CD4-positive, alpha-beta T cell (primary cell): ENCODE data around the gene STOML2. TPM values are rescaled to one million over a fixed set of nuclear protein-coding genes. Genes with fewer than 3 reads are reported as not detected.

Source experiments
- ATAC-seq: fragments of 200-7000 bp; cut with Tn5 transposase; one replicate; pipeline ENCODE4 v1.10.0; 2022; ENCODE audit warnings: mild to moderate bottlenecking; ENCODE audit not compliant: poor library complexity
- CTCF ChIA-PET: fragments of 350-600 bp; sonication (Branson Sonifier 250); formaldehyde crosslinking; loops from one replicate; lab custom pipeline; 2021; ENCODE audit warnings: antibody characterized with exemption, inconsistent platforms; lab: Charles Lee
- POLR2A ChIA-PET: fragments of 350-600 bp; sonication (Branson Sonifier 250); formaldehyde crosslinking; loops from one replicate; lab custom pipeline; 2021; ENCODE audit warnings: antibody characterized with exemption, inconsistent platforms; lab: Charles Lee
- DNase-seq, 14 experiments: peaks; one replicate each; pipeline ENCODE4 v3.0.0-alpha.2; 2013 to 2020; ENCODE audit warnings: mixed read lengths in 2 of 14
- H3K27ac ChIP-seq, 2 donors: one replicate each; pipeline versions ENCODE4 v1.5.1 to v1.7.0; 2013; ENCODE audit warnings: low read length in 2 of 2, low read depth in 1 of 2, mild to moderate bottlenecking in 1 of 2
- H3K27me3 ChIP-seq, 2 experiments: 1 replicate in 1 of 2; 2 replicates in 1 of 2; pipeline versions ENCODE4 v1.6.1 to v1.7.0; 2013; ENCODE audit warnings: low read length in 2 of 2, control low read depth in 1 of 2, mild to moderate bottlenecking in 1 of 2, moderate library complexity in 1 of 2; ENCODE audit not compliant: insufficient read depth in 2 of 2, control insufficient read depth in 1 of 2
- H3K36me3 ChIP-seq: one replicate; pipeline ENCODE4 v1.6.1; 2013; ENCODE audit warnings: low read length, control low read depth; ENCODE audit not compliant: insufficient read depth
- H3K4me1 ChIP-seq: one replicate; pipeline ENCODE4 v1.6.1; 2013; ENCODE audit warnings: low read length, control low read depth; ENCODE audit not compliant: insufficient read depth
- H3K4me3 ChIP-seq: one replicate; pipeline ENCODE4 v1.5.1; 2013; ENCODE audit warnings: mild to moderate bottlenecking, low read length, moderate library complexity
- H3K9me3 ChIP-seq, 2 experiments: 1 replicate in 1 of 2; 2 replicates in 1 of 2; pipeline versions ENCODE4 v1.6.1 to v1.7.0; 2013; ENCODE audit warnings: low read length in 2 of 2, mild to moderate bottlenecking in 2 of 2, control low read depth in 1 of 2, moderate library complexity in 1 of 2; ENCODE audit not compliant: control insufficient read depth in 1 of 2, insufficient read depth in 1 of 2
- H3K27ac Mint-ChIP-seq: one replicate; pipeline ENCODE4 v1.8.0; 2020; ENCODE audit warnings: mixed read lengths
- H3K27me3 Mint-ChIP-seq: one replicate; pipeline ENCODE4 v1.8.0; 2021; ENCODE audit warnings: mixed read lengths
- H3K36me3 Mint-ChIP-seq: one replicate; pipeline ENCODE4 v1.8.0; 2021; ENCODE audit warnings: low read depth, mixed read lengths
- H3K4me1 Mint-ChIP-seq: one replicate; pipeline ENCODE4 v1.8.0; 2021; ENCODE audit warnings: low read depth, mixed read lengths
- H3K4me3 Mint-ChIP-seq: one replicate; pipeline ENCODE4 v1.8.0; 2020; ENCODE audit warnings: mild to moderate bottlenecking, mixed read lengths
- H3K9me3 Mint-ChIP-seq: one replicate; pipeline ENCODE4 v1.8.0; 2020; ENCODE audit warnings: mixed read lengths
- intact Hi-C, 2 experiments: fragments of 100-400 bp; cut with DNase I in 1 of 2; cut with micrococcal nuclease in 1 of 2; formaldehyde crosslinking; loops; one replicate each; pipeline versions ENCODE4 v1.15.1 to v1.9.0; 2023 to 2025; cut with DNase I, micrococcal nuclease
- total RNA-seq, 174 experiments: library from RNA in 2 of 174; stranded (reverse) in 2 of 174; gene quantifications; one replicate each; pipeline ENCODE4 v1.2.3 and lab custom pipeline; 2021 to 2026
- TF ChIP-seq, protein P1 (sequence below): fragments of 200-600 bp; IDR thresholded peaks from one replicate; pipeline ENCODE4 v1.8.0; 2022; ENCODE audit warnings: antibody characterized with exemption, mild to moderate bottlenecking

STOML2 gene
- total RNA-seq, 2 experiments from 2014 or later, result 29.8 to 30.5 TPM

DNA sequence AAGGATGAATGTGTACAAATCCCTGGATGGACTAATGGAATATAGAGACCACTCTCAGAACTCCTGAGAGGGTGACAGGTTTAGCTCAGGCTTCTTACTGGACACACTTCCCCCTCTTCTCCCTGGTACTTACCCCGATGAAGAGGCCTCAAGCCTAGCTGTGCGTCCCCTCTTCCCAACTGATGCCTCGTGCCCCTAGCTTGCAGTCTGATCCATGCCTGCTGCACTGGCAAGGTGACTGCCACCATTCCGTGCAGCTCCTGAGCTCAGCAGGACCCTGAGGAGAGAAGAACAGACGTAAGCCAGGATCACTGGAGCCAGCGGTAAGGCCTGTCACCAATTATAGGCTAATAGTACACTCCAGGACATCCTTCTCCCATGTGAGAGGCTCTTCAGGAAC, 5.5 kb upstream of the STOML2 start:
- peaks cover 33% of the 10 kb centered on the region for H3K4me1 ChIP-seq
- H3K4me3 Mint-ChIP-seq, result no peak overlapping the region
- H3K4me1 Mint-ChIP-seq, result peaks cover 37% of the 10 kb centered on the region
- H3K27me3 Mint-ChIP-seq, result no peaks in the 10 kb centered on the region
- TF ChIP-seq, protein P1, sequence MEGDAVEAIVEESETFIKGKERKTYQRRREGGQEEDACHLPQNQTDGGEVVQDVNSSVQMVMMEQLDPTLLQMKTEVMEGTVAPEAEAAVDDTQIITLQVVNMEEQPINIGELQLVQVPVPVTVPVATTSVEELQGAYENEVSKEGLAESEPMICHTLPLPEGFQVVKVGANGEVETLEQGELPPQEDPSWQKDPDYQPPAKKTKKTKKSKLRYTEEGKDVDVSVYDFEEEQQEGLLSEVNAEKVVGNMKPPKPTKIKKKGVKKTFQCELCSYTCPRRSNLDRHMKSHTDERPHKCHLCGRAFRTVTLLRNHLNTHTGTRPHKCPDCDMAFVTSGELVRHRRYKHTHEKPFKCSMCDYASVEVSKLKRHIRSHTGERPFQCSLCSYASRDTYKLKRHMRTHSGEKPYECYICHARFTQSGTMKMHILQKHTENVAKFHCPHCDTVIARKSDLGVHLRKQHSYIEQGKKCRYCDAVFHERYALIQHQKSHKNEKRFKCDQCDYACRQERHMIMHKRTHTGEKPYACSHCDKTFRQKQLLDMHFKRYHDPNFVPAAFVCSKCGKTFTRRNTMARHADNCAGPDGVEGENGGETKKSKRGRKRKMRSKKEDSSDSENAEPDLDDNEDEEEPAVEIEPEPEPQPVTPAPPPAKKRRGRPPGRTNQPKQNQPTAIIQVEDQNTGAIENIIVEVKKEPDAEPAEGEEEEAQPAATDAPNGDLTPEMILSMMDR, result no peak
- DNase-seq (no peak), ATAC-seq (no peak)
- H3K27ac ChIP-seq, result no peak overlapping the region
- no peaks in the 10 kb centered on the region for H3K9me3 Mint-ChIP-seq
- no peaks in the 10 kb centered on the region for H3K27me3 ChIP-seq
- H3K36me3 Mint-ChIP-seq, result peaks cover 44% of the 10 kb centered on the region
- H3K27ac Mint-ChIP-seq, result no peak overlapping the region
- peaks cover 44% of the 10 kb centered on the region for H3K36me3 ChIP-seq
- ChIA-PET CTCF (no interaction called here), POLR2A (no interaction called here)
- no peaks in the 10 kb centered on the region for H3K9me3 ChIP-seq
- H3K4me3 ChIP-seq, result no peak overlapping the region
- intact Hi-C loops, result loop anchor here in 1 of 2 experiments (10.0 kb wide), 1 partner anchor 1656 kb away; no protein-coding TSS in a partner anchor

DNA sequence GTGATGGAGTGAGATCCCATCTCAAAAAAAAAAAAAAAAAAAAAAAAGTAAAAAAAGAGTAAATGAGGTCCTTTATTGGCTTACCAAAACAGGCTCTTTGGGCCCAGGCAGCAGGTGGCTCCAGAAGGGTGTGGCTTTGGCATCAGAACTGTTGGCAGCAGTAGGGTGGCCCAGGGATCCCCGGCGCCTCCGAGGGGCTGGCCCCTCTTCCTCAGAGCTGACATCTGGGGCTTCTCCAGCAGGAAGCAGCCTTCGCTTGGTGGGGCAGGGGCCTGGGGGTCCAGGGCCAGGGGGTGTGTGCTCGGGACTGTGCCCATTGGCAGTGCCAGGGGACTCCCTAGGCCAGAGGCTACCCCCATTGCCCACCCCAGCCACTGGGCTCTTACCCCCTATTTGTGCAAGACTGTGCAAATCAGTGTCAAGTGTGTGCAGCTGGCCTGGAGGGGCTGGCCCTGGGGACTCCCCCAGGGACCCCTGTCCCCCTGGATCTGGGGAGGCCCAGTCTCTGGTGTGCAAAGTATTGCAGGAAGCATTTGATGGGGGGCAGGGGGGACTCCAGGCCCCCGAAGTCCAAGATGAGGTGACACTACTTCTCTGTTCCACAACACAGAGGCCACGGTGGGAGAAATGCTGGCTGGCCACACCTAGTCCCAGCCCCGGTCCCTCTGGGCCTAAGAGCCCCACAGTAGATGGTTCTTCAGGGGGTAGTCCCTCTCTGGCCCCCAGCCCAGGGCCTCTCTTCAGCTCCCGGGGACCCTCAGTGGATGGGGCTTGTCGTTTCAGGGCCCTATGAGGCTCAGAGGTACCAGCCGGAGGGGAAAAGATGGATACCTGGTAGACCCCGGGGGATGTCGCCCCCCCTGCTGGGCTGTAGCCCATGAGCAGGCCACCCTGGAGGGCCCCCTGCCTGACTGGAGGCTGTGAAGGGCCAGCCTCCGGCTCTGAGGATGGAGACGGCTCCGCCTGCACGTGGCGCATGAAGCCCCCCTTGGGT, 4.7 kb upstream of the STOML2 start:
- Histone ChIP-seq H3K4me3 (no peak overlapping the region), H3K27me3 (no peaks in the 10 kb centered on the region), H3K27ac (no peak overlapping the region), H3K9me3 (no peaks in the 10 kb centered on the region), H3K4me1 (peaks cover 35% of the 10 kb centered on the region), H3K36me3 (peaks cover 44% of the 10 kb centered on the region)
- Mint-ChIP-seq H3K4me3 (no peak overlapping the region), H3K36me3 (peaks cover 52% of the 10 kb centered on the region), H3K9me3 (no peaks in the 10 kb centered on the region), H3K27ac (no peak overlapping the region), H3K4me1 (peaks cover 40% of the 10 kb centered on the region), H3K27me3 (no peaks in the 10 kb centered on the region)
- ATAC-seq (no peak), DNase-seq (no peak)
- TF ChIP-seq, protein P1, result no peak
- intact Hi-C loops, result loop anchor here in 1 of 2 experiments (10.0 kb wide), 1 partner anchor 1657 kb away; no protein-coding TSS in a partner anchor
- POLR2A ChIA-PET, result no interaction called here
- CTCF ChIA-PET, result interaction anchor here (1.3 kb wide), 1 partner anchor 10 kb away, joined by 3 read pairs; no protein-coding TSS in a partner anchor

DNA sequence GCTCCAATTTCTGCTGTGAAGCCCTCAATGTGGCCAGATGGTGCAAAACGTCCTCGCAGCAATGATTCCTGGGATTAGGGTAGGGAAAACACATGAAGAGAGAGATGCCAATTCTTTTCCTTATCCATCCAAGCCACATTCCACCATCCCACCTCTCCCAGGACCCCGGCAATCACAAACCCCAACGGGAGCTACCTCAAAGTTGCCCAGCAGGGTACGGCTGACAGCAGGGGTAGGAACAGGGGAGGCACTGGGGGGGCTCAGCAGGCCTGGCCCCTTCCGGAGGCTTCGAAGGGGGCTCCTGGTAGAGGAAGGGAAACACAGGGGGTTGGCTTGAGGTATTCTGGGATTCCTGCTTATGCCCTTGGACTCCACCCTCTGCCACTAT, 3.4 kb upstream of the STOML2 start:
- Mint-ChIP-seq H3K9me3 (no peaks in the 10 kb centered on the region), H3K27ac (no peak overlapping the region), H3K4me3 (no peak overlapping the region), H3K27me3 (no peaks in the 10 kb centered on the region), H3K4me1 (peaks cover 38% of the 10 kb centered on the region), H3K36me3 (peaks cover 54% of the 10 kb centered on the region)
- CTCF ChIA-PET, result interaction anchor here (0.6 to 1.3 kb wide), 2 partner anchors 9 to 539 kb away, joined by 3 to 4 read pairs; no protein-coding TSS in a partner anchor
- Histone ChIP-seq H3K4me3 (no peak overlapping the region), H3K4me1 (peaks cover 37% of the 10 kb centered on the region), H3K27ac (no peak overlapping the region), H3K9me3 (no peaks in the 10 kb centered on the region), H3K36me3 (peaks cover 44% of the 10 kb centered on the region), H3K27me3 (no peaks in the 10 kb centered on the region)
- TF ChIP-seq, protein P1, result no peak
- no peak for DNase-seq
- POLR2A ChIA-PET, result no interaction called here
- intact Hi-C loops, result loop anchor here in 1 of 2 experiments (10.0 kb wide), 1 partner anchor 1658 kb away; no protein-coding TSS in a partner anchor
- no peak for ATAC-seq
